ENCODE results near the gene TMEM214.

TMEM214 gene

DNA sequence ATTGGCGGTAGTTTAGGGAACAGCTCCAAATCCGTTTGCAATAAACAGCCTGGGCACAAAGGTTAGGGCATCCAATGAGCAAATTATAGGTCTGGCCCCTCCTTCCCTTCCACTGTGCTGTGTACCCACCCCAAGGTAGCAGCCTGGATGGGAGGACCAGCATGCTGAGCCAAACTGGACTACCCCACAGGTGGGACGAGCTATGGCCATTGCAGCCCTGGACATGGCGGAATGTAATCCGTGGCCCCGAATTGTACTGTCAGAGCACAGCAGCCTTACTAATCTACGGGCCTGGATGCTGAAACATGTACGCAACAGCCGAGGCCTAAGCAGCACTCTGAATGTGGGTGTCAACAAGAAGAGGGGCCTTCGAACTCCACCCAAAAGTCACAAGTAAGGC lies 25.4 kb downstream of the TMEM214 start:
- H3K4me3 ChIP-seq (ENCODE audit: low read depth, low read length, poor library complexity, severe bottlenecking) = no peak overlapping the region
- no peaks in the 10 kb centered on the region for H4K20me1 ChIP-seq (ENCODE audit: insufficient read depth, low read length)
- no peak overlapping the region for H2AFZ ChIP-seq (ENCODE audit: low read length)
- H3K4me2 ChIP-seq (ENCODE audit: low read length) = no peak overlapping the region
- H3F3A ChIP-seq (ENCODE audit: insufficient read depth, low read length) = no peaks in the 10 kb centered on the region
- H3K9ac ChIP-seq (ENCODE audit: low read length) = no peak overlapping the region
- no peaks in the 10 kb centered on the region for H3K79me2 ChIP-seq (ENCODE audit: insufficient read depth, low read length)
- no peak overlapping the region for H3K27ac ChIP-seq (ENCODE audit: low read depth, low read length, poor library complexity, severe bottlenecking)
- no peak for TF ChIP-seq EZH2 (IDR thresholded peaks at IDR 0.05; ENCODE audit: borderline replicate concordance, low read length)
- TF ChIP-seq, protein P1, sequence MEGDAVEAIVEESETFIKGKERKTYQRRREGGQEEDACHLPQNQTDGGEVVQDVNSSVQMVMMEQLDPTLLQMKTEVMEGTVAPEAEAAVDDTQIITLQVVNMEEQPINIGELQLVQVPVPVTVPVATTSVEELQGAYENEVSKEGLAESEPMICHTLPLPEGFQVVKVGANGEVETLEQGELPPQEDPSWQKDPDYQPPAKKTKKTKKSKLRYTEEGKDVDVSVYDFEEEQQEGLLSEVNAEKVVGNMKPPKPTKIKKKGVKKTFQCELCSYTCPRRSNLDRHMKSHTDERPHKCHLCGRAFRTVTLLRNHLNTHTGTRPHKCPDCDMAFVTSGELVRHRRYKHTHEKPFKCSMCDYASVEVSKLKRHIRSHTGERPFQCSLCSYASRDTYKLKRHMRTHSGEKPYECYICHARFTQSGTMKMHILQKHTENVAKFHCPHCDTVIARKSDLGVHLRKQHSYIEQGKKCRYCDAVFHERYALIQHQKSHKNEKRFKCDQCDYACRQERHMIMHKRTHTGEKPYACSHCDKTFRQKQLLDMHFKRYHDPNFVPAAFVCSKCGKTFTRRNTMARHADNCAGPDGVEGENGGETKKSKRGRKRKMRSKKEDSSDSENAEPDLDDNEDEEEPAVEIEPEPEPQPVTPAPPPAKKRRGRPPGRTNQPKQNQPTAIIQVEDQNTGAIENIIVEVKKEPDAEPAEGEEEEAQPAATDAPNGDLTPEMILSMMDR (IDR thresholded peaks at IDR 0.05; ENCODE audit: low read length) = no peak
- peaks cover 58% of the 10 kb centered on the region for H3K36me3 ChIP-seq (ENCODE audit: insufficient read depth, low read length)
- no peaks in the 10 kb centered on the region for H3K4me1 ChIP-seq (ENCODE audit: insufficient read depth, low read length, severe bottlenecking)
- H3K9me3 ChIP-seq (ENCODE audit: low read length) = no peaks in the 10 kb centered on the region
- no peaks in the 10 kb centered on the region for H3K27me3 ChIP-seq (ENCODE audit: insufficient read depth, low read length)
- H3K9me2 ChIP-seq (ENCODE audit: low read depth, low read length) = no peaks in the 10 kb centered on the region

GRCh38 chr2:27059141-27059820 lies 26.5 kb downstream of the TMEM214 start:
- no peak overlapping the region for H3K9ac ChIP-seq (ENCODE audit: low read length)
- no peaks in the 10 kb centered on the region for H3K4me1 ChIP-seq (ENCODE audit: insufficient read depth, low read length, severe bottlenecking)
- no peaks in the 10 kb centered on the region for H3K27me3 ChIP-seq (ENCODE audit: insufficient read depth, low read length)
- H3K36me3 ChIP-seq (ENCODE audit: insufficient read depth, low read length) = peaks cover 47% of the 10 kb centered on the region
- H3K79me2 ChIP-seq (ENCODE audit: insufficient read depth, low read length) = no peaks in the 10 kb centered on the region
- H3K4me2 ChIP-seq (ENCODE audit: low read length) = no peak overlapping the region
- H4K20me1 ChIP-seq (ENCODE audit: insufficient read depth, low read length) = no peaks in the 10 kb centered on the region
- H3F3A ChIP-seq (ENCODE audit: insufficient read depth, low read length) = no peaks in the 10 kb centered on the region
- no peak overlapping the region for H2AFZ ChIP-seq (ENCODE audit: low read length)
- no peaks in the 10 kb centered on the region for H3K9me2 ChIP-seq (ENCODE audit: low read depth, low read length)
- no peaks in the 10 kb centered on the region for H3K9me3 ChIP-seq (ENCODE audit: low read length)
- TF ChIP-seq, protein P1 (IDR thresholded peaks at IDR 0.05; ENCODE audit: low read length) = no peak
- H3K27ac ChIP-seq (ENCODE audit: low read depth, low read length, poor library complexity, severe bottlenecking) = no peak overlapping the region
- H3K4me3 ChIP-seq (ENCODE audit: low read depth, low read length, poor library complexity, severe bottlenecking) = no peak overlapping the region

DNA sequence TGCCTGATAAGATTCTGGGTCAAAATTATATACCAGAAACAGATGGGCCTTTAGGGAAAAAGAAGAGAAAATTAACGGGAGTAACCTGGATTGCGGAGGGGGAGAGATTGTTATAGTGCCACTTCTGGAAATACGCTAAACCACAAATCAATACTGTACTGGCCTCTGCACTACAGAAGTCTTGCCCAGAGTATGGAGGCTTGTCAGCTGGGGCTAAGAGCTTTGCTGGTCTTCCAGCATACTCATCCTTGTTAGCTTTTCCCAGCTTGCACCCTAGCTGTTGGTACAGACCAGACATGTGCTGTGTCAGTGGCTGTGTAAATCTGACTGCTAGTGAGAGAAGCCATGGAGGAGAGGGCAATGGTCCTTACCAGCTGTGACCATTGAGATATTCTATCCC lies 27.6 kb downstream of the TMEM214 start:
- H3K4me3 ChIP-seq (ENCODE audit: low read depth, low read length, poor library complexity, severe bottlenecking) = no peak overlapping the region
- peaks cover 44% of the 10 kb centered on the region for H3K36me3 ChIP-seq (ENCODE audit: insufficient read depth, low read length)
- H3K9me2 ChIP-seq (ENCODE audit: low read depth, low read length) = no peaks in the 10 kb centered on the region
- H3K4me1 ChIP-seq (ENCODE audit: insufficient read depth, low read length, severe bottlenecking) = no peaks in the 10 kb centered on the region
- no peaks in the 10 kb centered on the region for H4K20me1 ChIP-seq (ENCODE audit: insufficient read depth, low read length)
- H3K27ac ChIP-seq (ENCODE audit: low read depth, low read length, poor library complexity, severe bottlenecking) = no peak overlapping the region
- no peaks in the 10 kb centered on the region for H3K9me3 ChIP-seq (ENCODE audit: low read length)
- no peaks in the 10 kb centered on the region for H3K27me3 ChIP-seq (ENCODE audit: insufficient read depth, low read length)
- H3K79me2 ChIP-seq (ENCODE audit: insufficient read depth, low read length) = no peaks in the 10 kb centered on the region
- TF ChIP-seq, protein P1 (IDR thresholded peaks at IDR 0.05; ENCODE audit: low read length) = no peak
- no peak for TF ChIP-seq EZH2 (IDR thresholded peaks at IDR 0.05; ENCODE audit: borderline replicate concordance, low read length)
- H3K4me2 ChIP-seq (ENCODE audit: low read length) = no peak overlapping the region
- no peaks in the 10 kb centered on the region for H3F3A ChIP-seq (ENCODE audit: insufficient read depth, low read length)
- H3K9ac ChIP-seq (ENCODE audit: low read length) = no peak overlapping the region
- no peak overlapping the region for H2AFZ ChIP-seq (ENCODE audit: low read length)

Measured in OCI-LY1 (cell line).